ENCODE data around the gene PPP2R3C.

Gene PPP2R3C

DNA sequence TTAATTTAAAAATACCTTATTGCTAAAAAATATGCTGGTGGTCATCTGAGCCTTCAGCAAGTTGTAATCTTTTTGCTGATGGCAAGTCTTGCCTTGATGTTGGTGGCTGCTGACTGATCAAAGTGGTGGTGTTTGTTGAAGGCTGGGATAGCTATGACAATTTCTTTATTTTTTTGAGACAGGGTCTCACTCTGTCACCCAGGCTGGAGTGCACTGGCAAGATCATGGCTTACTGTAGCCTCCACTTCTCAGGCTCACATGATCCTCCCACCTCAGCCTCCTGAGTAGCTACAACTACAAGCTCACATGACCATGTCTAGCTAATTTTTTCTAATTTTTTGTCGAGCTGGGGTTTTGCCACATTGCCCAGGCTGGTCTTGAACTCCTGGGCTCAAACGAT is 25.4 kb upstream of the PPP2R3C start:
- H3K4me3 ChIP-seq (ENCODE audit: low read length): no peak overlapping the region
- H3K27me3 ChIP-seq (ENCODE audit: insufficient read depth, low read length): no peaks in the 10 kb centered on the region
- H3K36me3 ChIP-seq (ENCODE audit: insufficient read depth, low read length): no peaks in the 10 kb centered on the region
- H3K9me3 ChIP-seq (ENCODE audit: low read length): peaks cover 2% of the 10 kb centered on the region
- no peaks in the 10 kb centered on the region for H3K4me1 ChIP-seq (ENCODE audit: insufficient read depth, low read length)
- H2AFZ ChIP-seq (ENCODE audit: low read depth, low read length): no peak overlapping the region

DNA sequence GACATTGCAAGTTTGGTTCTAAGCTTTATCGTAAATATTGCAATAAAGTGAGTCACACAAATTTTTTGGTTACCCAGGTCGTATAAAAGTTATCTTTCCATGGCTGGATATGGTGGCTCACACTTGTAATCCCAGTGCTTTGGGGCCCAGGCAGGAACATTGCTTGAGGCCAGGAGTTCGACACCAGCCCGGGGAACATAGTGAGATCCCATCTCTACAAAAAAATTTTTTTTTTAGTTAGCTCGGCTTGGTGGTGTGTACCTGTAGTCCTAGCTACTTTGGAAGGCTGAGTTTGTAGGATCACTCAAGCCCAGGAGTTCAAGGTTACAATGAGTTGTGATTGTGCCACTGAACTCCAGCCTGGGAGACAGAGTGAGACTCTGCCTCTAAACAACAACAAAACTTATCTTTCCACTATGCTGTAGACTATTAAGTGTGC is 24.9 kb upstream of the PPP2R3C start:
- no peak overlapping the region for H3K4me3 ChIP-seq (ENCODE audit: low read length)
- no peaks in the 10 kb centered on the region for H3K4me1 ChIP-seq (ENCODE audit: insufficient read depth, low read length)
- peaks cover 2% of the 10 kb centered on the region for H3K9me3 ChIP-seq (ENCODE audit: low read length)

DNA sequence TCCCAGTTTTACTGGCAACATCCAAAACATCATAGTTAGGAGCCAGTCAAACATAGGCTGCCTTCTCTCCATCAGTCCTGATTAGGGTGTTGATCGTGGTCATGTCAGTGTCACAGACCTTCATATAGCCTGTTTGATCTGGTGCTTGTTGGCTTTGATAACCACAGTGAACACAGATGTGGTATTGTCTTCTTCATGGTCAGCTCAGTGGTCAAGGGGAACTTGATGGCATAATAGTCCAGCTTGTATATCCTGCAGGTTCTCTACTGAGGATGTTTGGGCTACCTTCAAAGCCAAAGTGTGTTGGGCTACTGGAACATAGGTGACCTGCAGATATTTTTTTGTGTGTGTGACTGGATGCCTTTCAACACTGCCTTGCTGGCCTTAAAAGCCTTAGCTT is 22.2 kb upstream of the PPP2R3C start:
- Histone ChIP-seq H3K4me1 (ENCODE audit: insufficient read depth, low read length) (no peaks in the 10 kb centered on the region), H3K36me3 (ENCODE audit: insufficient read depth, low read length) (no peaks in the 10 kb centered on the region), H3K27me3 (ENCODE audit: insufficient read depth, low read length) (no peaks in the 10 kb centered on the region), H3K4me3 (ENCODE audit: low read length) (no peak overlapping the region), H2AFZ (ENCODE audit: low read depth, low read length) (no peak overlapping the region), H3K9me3 (ENCODE audit: low read length) (peaks cover 2% of the 10 kb centered on the region)

More for the DNA sequence above, 24.9 kb upstream of the PPP2R3C start:
- Histone ChIP-seq H3K36me3 (ENCODE audit: insufficient read depth, low read length) (no peaks in the 10 kb centered on the region), H3K27me3 (ENCODE audit: insufficient read depth, low read length) (no peaks in the 10 kb centered on the region), H2AFZ (ENCODE audit: low read depth, low read length) (no peak overlapping the region)

DNA sequence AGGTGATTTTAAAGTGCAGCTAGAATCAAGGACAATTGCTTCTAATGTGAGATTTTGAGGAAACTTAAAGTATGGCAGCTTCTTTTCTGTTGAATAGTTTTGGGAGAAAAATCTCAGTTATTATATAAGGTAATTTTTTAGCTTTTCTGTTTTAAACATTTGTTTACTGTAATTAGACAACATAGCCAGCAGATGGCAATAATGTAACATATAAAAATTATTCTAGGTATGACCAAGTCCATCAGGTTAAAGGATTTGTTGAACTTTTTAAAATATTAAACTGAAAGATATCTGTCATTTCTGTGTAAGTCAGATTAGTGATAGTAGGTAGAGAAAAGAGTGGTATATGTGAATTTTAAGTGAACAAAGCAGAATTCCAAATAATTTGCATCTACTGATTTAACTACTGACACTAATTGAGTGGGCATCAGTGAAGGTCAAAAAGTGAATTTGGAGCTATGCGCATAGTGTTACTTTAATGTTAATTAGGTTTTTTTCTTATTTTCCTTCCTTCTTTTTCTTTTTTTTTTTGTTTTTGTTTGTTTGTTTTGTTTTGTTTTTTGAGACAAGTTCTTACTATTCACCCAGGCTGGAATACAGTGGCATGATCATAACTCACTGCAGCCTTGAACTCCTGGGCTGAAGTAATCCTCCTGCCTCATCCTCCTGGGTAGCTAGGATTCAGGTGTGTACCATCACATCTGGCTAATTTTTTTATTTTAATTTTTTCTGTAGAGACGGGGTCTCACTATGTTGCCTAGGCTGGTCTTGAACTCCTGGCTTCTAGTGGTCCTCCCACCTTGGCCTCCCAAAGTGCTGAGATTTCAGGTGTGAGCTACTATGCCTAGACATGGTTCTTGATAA is 19.2 kb upstream of the PPP2R3C start:
- H3K36me3 ChIP-seq (ENCODE audit: insufficient read depth, low read length): peaks cover 2% of the 10 kb centered on the region
- no peaks in the 10 kb centered on the region for H3K4me1 ChIP-seq (ENCODE audit: insufficient read depth, low read length)
- H3K27me3 ChIP-seq (ENCODE audit: insufficient read depth, low read length): no peaks in the 10 kb centered on the region
- H2AFZ ChIP-seq (ENCODE audit: low read depth, low read length): no peak overlapping the region
- no peak overlapping the region for H3K4me3 ChIP-seq (ENCODE audit: low read length)
- H3K9me3 ChIP-seq (ENCODE audit: low read length): no peaks in the 10 kb centered on the region

DNA sequence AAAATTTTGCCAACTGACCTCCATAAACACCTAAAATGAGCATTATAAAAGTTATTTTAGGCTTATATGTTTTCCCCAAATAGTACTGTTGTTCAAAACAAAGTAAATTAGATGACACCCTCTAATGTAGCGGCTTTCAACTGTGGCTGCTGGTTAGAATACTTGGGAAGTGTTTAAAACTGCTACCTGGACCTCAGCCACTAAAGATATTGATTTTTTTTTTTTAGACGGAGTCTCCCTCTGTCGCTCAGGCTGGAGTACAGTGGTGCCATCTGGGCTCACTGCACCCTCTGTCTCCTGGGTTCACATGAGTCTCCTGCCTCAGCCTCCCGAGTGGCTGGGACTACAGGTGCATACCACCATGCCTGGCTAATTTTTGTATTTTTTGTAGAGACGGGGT is 16.8 kb upstream of the PPP2R3C start:
- Histone ChIP-seq H2AFZ (ENCODE audit: low read depth, low read length) (no peak overlapping the region), H3K27me3 (ENCODE audit: insufficient read depth, low read length) (no peaks in the 10 kb centered on the region), H3K4me3 (ENCODE audit: low read length) (no peak overlapping the region), H3K9me3 (ENCODE audit: low read length) (peaks cover 2% of the 10 kb centered on the region), H3K36me3 (ENCODE audit: insufficient read depth, low read length) (peaks cover 11% of the 10 kb centered on the region), H3K4me1 (ENCODE audit: insufficient read depth, low read length) (no peaks in the 10 kb centered on the region)

DNA sequence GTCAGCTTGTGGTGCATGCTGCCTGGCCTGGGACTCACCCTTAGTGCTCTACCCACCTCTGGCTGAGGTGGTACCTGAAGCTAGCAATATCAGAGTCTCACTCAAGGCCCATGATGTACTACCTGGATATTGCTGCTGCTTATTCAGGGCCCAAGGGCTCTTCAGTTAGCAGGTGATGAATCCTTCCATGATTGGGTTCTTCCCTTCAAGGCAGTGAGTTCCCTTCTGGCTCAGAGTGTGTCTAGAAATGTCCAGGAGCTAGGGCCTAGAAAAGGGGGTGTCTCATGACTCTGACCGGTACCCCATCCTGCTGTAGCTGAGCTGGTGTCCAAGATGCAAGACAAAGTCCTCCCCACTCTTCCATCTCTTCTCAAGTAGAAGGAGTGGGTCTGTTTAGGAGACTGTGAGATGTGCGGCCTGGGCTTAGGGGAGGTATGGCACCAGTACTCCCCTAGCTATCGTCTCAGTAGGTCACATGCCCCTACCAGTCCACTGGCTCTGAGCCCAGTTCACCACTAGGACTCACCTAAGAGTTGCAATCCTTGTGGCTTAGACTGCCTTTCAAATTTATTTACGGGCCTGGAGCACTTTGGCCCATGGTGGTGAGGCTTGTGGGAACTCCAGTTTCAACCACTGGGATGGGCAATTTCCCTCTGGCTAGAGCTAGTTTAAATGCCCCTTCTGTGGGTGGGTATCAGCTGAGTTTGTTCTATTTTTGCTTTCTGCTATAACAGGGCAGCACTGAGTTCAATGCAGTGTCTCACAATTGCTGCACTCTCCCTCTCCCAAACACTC is 12.7 kb upstream of the PPP2R3C start:
- Histone ChIP-seq H2AFZ (ENCODE audit: low read depth, low read length) (no peak overlapping the region), H3K27me3 (ENCODE audit: insufficient read depth, low read length) (no peaks in the 10 kb centered on the region), H3K9me3 (ENCODE audit: low read length) (peaks cover 8% of the 10 kb centered on the region), H3K36me3 (ENCODE audit: insufficient read depth, low read length) (peaks cover 17% of the 10 kb centered on the region), H3K4me1 (ENCODE audit: insufficient read depth, low read length) (no peaks in the 10 kb centered on the region), H3K4me3 (ENCODE audit: low read length) (no peak overlapping the region)

DNA sequence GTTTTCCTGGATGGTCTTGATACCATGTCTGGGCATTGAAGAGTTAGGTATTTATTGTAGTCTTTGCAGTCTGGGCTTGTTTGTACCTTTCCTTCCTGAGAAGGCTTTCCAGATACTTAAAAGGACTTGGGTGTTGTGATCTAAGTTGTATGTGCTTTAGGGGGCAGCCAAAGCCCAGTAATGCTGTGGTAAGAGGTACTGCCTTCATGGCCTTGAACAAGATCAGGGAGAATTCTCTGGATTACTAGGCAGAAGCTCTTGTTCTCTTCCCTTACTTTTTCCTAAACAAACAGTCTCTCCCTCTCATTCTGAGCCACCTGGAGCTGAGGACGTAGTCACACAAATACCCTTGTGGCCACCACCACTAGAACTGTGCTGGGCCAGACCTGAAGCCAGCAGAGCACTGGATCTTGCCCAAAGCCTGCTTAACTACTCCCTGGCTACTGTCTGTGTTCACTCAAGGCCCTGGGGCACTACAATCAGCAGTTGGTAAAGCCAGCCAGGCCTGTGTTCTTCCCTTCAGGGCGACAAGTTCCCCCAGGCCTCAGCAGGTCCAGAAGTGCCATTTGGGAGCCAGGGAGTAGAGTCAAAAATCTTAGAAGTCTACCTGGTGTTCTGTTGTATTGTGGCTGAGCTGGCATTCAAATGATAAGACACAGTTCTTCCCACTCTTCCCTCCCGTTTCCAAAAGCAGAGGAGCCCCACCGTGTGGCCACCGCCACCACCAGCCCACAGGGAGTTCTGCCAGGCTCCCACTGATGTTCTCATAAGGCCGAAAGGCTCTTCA is 11.9 kb upstream of the PPP2R3C start:
- Histone ChIP-seq H3K4me1 (ENCODE audit: insufficient read depth, low read length) (no peaks in the 10 kb centered on the region), H3K27me3 (ENCODE audit: insufficient read depth, low read length) (no peaks in the 10 kb centered on the region), H3K4me3 (ENCODE audit: low read length) (no peak overlapping the region), H3K36me3 (ENCODE audit: insufficient read depth, low read length) (peaks cover 17% of the 10 kb centered on the region), H3K9me3 (ENCODE audit: low read length) (peaks cover 8% of the 10 kb centered on the region), H2AFZ (ENCODE audit: low read depth, low read length) (no peak overlapping the region)

DNA sequence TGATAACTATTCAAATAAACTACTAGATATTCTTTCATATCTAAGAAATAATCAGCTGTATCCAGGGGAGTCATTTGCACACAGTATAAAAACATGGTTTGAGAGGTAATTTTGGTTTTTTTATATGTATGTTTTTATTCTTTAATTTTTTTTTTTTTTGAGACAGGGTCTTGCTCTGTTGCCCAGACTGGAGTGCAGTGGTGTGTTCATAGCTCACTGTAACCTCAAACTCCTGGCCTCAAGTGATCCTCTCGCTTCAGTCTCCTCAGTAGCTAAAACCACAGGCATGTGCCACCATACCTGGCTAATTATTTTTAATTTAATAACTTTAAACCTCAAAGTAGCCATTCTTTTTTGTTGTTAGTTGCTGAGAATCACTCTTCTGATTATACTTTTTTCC is 2.3 kb upstream of the PPP2R3C start:
- Histone ChIP-seq H3K4me3 (ENCODE audit: low read length) (no peak overlapping the region), H3K9me3 (ENCODE audit: low read length) (no peaks in the 10 kb centered on the region), H3K4me1 (ENCODE audit: insufficient read depth, low read length) (peaks cover 15% of the 10 kb centered on the region), H3K27me3 (ENCODE audit: insufficient read depth, low read length) (no peaks in the 10 kb centered on the region), H3K36me3 (ENCODE audit: insufficient read depth, low read length) (peaks cover 6% of the 10 kb centered on the region), H2AFZ (ENCODE audit: low read depth, low read length) (no peak overlapping the region)

DNA sequence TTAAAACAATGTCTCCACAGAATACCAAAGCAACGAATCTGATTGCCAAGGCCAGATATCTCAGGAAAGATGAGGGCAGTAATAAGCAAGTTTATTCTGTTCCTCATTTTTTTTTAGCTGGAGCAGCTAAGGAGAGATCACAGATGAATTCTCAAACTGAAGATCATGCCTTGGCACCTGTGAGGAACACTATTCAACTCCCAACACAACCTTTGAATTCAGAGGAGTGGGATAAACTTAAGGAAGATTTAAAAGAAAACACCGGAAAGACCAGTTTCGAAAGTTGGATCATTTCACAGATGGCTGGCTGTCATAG is 1.6 kb upstream of the PPP2R3C start:
- H3K27me3 ChIP-seq (ENCODE audit: insufficient read depth, low read length): no peaks in the 10 kb centered on the region
- H3K36me3 ChIP-seq (ENCODE audit: insufficient read depth, low read length): peaks cover 9% of the 10 kb centered on the region
- H3K4me1 ChIP-seq (ENCODE audit: insufficient read depth, low read length): peaks cover 15% of the 10 kb centered on the region
- peak overlapping the region; percentile 91 for H2AFZ ChIP-seq (ENCODE audit: low read depth, low read length)
- H3K4me3 ChIP-seq (ENCODE audit: low read length): peak overlapping the region; percentile 87
- H3K9me3 ChIP-seq (ENCODE audit: low read length): no peaks in the 10 kb centered on the region

DNA sequence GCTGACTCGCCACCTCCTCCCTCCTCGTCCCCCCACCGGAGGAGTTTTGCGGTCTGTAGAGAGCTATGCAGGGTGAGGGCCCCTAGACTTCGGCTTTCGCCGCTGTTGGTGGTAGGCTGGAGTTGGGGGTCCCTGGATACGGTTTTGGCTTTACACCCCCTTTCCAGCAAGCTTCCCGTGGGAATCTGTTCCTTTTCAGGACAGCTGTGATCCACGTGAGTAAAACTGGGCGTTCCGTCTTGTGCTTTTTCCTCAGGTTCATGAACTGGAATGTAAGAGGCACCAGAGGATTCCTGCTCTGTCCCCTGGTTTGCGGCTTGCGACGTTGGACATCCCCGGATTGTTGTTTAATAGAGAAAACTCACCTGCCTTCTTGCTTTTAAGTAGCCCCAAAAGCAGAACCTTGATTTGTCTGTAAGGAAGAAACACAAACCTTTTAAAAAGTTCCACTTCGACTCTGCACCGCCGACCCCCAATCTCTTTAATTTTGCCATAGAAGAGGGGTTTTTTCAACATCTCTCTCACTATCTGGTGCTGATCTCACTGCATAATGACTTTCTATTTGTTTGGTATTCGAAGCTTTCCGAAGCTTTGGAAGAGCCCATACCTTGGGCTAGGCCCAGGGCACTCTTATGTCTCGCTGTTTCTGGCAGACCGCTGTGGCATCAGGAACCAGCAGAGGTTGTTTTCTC is 1.1 kb upstream of the PPP2R3C start:
- H2AFZ ChIP-seq (ENCODE audit: low read depth, low read length): peak overlapping the region; percentile 91
- H3K4me3 ChIP-seq (ENCODE audit: low read length): peak overlapping the region; percentile 87
- no peaks in the 10 kb centered on the region for H3K9me3 ChIP-seq (ENCODE audit: low read length)
- no peaks in the 10 kb centered on the region for H3K27me3 ChIP-seq (ENCODE audit: insufficient read depth, low read length)
- peaks cover 13% of the 10 kb centered on the region for H3K36me3 ChIP-seq (ENCODE audit: insufficient read depth, low read length)
- peaks cover 15% of the 10 kb centered on the region for H3K4me1 ChIP-seq (ENCODE audit: insufficient read depth, low read length)

DNA sequence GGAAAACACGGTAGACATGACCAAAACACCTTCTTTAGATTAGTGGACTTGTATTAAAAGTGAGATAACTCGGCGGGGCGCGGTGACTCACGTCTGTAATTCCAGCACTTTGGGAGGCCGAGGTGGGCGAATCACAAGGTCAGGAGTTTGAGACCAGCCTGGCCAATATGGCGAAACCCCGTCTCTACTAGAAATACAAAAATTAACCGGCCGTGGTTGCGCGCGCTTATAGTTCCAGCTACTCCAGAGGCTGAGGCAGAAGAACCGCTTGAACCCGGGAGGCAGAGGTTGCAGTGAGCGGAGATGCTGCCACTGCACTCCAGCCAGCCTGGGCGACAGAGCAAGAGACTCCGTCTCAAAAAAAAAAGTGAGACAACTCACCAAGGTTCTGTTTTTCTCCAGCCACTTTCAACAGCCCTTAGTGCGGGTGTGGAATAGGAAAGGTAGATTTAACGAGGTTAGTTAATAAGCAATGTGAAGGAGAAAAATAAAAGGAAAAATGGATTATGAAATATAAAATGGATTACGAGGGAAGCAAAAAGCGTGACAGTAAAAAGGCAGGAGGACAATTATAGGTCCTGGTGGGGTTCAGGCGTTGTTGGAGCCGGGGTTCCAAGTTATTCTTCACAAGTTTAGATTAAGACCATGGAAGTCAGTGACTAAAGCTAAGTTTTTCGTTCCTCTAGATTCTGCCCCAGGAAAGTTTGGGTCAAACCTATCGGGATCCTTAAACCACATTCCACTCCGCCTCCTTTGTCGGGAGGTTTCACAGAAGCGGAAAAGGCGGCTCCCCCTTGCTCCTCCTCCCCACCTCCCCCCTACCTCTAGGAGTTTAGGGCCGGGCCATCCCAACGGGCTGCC is 534 bp downstream of the PPP2R3C start:
- H3K4me3 ChIP-seq (ENCODE audit: low read length): peak overlapping the region; percentile 87
- peaks cover 21% of the 10 kb centered on the region for H3K36me3 ChIP-seq (ENCODE audit: insufficient read depth, low read length)
- H3K27me3 ChIP-seq (ENCODE audit: insufficient read depth, low read length): no peaks in the 10 kb centered on the region
- peak overlapping the region; percentile 91 for H2AFZ ChIP-seq (ENCODE audit: low read depth, low read length)
- H3K4me1 ChIP-seq (ENCODE audit: insufficient read depth, low read length): peaks cover 15% of the 10 kb centered on the region
- H3K9me3 ChIP-seq (ENCODE audit: low read length): peaks cover 1% of the 10 kb centered on the region

DNA sequence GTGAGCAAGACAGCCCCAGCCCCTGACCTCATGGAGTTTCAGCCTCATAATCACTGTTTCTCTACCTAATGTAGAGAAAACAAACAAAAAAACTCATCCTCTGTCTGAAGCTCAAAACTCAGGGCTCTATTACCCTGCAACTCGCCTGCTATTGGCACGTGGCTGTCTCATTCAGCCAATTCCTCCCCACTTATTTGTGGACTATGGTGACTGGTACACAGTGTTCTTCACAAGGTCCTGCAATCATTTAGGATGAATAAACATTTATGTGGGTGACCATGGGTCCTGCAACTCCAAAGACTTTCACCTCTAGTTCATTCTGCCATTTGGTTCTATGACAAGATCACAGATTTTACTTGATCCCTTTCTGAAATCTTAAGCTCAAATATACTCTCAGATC is 4.7 kb downstream of the PPP2R3C start:
- Histone ChIP-seq H3K36me3 (ENCODE audit: insufficient read depth, low read length) (peaks cover 53% of the 10 kb centered on the region), H3K4me3 (ENCODE audit: low read length) (no peak overlapping the region), H3K27me3 (ENCODE audit: insufficient read depth, low read length) (no peaks in the 10 kb centered on the region), H2AFZ (ENCODE audit: low read depth, low read length) (no peak overlapping the region), H3K4me1 (ENCODE audit: insufficient read depth, low read length) (peaks cover 4% of the 10 kb centered on the region), H3K9me3 (ENCODE audit: low read length) (peaks cover 3% of the 10 kb centered on the region)

Measured in neuron (in vitro differentiated cells).